ENCODE measurements around the gene GDF3.

DNA sequence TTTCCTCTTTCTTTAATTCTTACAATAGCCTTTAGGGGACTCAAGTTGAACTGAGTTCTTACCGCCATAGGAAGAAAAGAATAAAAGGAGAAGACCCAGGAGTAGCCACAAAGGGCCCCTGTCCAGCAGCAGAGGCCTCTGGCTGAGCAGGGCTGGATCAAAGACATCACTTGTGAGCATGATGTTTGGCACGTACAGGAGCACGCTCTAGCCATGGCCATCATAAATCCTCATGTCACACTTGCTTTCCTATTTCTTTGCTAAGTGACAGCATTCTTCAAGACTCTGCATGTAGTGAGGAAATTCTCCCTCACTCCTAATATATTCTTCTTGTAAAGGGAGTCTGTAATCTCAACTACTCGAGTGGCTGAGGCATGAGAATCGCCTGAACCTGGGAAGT lies 35.9 kb upstream of the GDF3 start:
- TF ChIP-seq, protein P1, sequence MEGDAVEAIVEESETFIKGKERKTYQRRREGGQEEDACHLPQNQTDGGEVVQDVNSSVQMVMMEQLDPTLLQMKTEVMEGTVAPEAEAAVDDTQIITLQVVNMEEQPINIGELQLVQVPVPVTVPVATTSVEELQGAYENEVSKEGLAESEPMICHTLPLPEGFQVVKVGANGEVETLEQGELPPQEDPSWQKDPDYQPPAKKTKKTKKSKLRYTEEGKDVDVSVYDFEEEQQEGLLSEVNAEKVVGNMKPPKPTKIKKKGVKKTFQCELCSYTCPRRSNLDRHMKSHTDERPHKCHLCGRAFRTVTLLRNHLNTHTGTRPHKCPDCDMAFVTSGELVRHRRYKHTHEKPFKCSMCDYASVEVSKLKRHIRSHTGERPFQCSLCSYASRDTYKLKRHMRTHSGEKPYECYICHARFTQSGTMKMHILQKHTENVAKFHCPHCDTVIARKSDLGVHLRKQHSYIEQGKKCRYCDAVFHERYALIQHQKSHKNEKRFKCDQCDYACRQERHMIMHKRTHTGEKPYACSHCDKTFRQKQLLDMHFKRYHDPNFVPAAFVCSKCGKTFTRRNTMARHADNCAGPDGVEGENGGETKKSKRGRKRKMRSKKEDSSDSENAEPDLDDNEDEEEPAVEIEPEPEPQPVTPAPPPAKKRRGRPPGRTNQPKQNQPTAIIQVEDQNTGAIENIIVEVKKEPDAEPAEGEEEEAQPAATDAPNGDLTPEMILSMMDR (conservative IDR thresholded peaks at IDR 0.05; ENCODE audit: low read depth in 2 of 2), result no peak
- TF ChIP-seq CREB1 (CRISPR knock-in tag; IDR thresholded peaks at IDR 0.05; ENCODE audit: low read depth), result no peak
- TF ChIP-seq POLR2AphosphoS5 (IDR thresholded peaks at IDR 0.05; ENCODE audit: low read depth), result no peak
- TF ChIP-seq JUNB (IDR thresholded peaks at IDR 0.05; ENCODE audit: unreplicated experiment), result no peak
- TF ChIP-seq, protein P2, sequence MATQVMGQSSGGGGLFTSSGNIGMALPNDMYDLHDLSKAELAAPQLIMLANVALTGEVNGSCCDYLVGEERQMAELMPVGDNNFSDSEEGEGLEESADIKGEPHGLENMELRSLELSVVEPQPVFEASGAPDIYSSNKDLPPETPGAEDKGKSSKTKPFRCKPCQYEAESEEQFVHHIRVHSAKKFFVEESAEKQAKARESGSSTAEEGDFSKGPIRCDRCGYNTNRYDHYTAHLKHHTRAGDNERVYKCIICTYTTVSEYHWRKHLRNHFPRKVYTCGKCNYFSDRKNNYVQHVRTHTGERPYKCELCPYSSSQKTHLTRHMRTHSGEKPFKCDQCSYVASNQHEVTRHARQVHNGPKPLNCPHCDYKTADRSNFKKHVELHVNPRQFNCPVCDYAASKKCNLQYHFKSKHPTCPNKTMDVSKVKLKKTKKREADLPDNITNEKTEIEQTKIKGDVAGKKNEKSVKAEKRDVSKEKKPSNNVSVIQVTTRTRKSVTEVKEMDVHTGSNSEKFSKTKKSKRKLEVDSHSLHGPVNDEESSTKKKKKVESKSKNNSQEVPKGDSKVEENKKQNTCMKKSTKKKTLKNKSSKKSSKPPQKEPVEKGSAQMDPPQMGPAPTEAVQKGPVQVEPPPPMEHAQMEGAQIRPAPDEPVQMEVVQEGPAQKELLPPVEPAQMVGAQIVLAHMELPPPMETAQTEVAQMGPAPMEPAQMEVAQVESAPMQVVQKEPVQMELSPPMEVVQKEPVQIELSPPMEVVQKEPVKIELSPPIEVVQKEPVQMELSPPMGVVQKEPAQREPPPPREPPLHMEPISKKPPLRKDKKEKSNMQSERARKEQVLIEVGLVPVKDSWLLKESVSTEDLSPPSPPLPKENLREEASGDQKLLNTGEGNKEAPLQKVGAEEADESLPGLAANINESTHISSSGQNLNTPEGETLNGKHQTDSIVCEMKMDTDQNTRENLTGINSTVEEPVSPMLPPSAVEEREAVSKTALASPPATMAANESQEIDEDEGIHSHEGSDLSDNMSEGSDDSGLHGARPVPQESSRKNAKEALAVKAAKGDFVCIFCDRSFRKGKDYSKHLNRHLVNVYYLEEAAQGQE (IDR thresholded peaks at IDR 0.05; ENCODE audit: unreplicated experiment), result no peak
- TF ChIP-seq EZH2phosphoT487 (IDR thresholded peaks at IDR 0.05; ENCODE audit: unreplicated experiment), result no peak
- TF ChIP-seq EZH2 (IDR thresholded peaks at IDR 0.05; ENCODE audit: low read depth, unreplicated experiment), result no peak
- TF ChIP-seq ZNF114 (CRISPR knock-in tag; IDR thresholded peaks at IDR 0.05), result no peak
- TF ChIP-seq ETS1 (IDR thresholded peaks at IDR 0.05), result no peak
